Measurements from ENCODE around the gene PRM1. TPM values are rescaled to one million over a fixed set of nuclear protein-coding genes. Genes with fewer than 3 reads are reported as not detected.

The PRM1 gene
- total and polyA plus RNA-seq, 2 of the 13 experiments (the other 11 are each of a cell fraction or from before 2014, with no cell fraction given): not detected

DNA sequence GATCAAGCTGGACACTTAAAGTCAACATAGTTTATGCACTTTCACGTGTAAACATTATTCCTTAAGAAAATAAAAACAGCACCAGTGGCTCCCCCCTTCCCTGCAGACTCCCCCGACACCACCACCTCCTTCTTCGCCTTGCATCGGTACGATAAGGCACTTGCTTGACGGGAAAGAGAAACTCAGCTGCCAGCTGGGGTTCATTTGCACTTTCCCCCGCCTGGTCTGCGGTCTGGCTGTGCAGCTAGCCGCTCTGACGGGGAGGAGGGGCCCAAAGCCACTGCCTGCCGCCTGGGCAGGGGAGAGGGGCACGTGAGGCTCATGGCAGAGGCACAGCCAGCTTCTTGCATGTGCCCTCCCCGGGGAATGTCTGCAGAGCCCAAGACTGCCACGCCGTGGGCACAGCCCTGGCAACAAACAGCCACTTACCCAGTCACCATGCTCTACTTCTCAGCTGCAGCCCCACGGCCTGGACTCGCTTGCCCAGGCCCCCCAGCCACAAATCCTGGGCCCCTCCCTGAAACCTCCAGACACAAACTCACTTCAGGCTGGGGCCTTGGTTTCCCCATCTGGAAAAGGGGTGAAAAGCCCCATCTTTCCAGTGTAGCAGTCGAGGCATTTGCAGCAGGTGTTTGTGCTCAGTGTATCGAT lies 16.5 kb upstream of the PRM1 start (continued):
- TF ChIP-seq ZSCAN9 (CRISPR knock-in tag; IDR thresholded peaks at IDR 0.05; ENCODE audit: borderline replicate concordance) (no peak), SMAD1 (CRISPR knock-in tag; IDR thresholded peaks at IDR 0.05; ENCODE audit: borderline replicate concordance, low read depth) (peak; percentile 65; the same call in 1 of the 2 replicates), GPBP1L1 (CRISPR knock-in tag; IDR thresholded peaks at IDR 0.05) (no peak), PCBP2 (optimal IDR thresholded peaks at IDR 0.05; ENCODE audit: low read depth, low read length, poor library complexity, severe bottlenecking) (no peak), ZBTB7B (CRISPR knock-in tag; IDR thresholded peaks at IDR 0.05) (peak; percentile 80), PHF21A (CRISPR knock-in tag; IDR thresholded peaks at IDR 0.05) (no peak), RFX3 (CRISPR knock-in tag; IDR thresholded peaks at IDR 0.05) (no peak), CEBPB (IDR thresholded peaks at IDR 0.05; ENCODE audit: borderline replicate concordance, low read depth, low read length) (no peak), ZNF550 (CRISPR knock-in tag; IDR thresholded peaks at IDR 0.05; ENCODE audit: borderline replicate concordance) (peak; percentile 77; the same call in 1 of the 2 replicates), POLR2AphosphoS5 (IDR thresholded peaks at IDR 0.05; ENCODE audit: low read depth, low read length) (0 out of 2 replicates have a peak, but pooled peaks have one; percentile 50), PHF5A (CRISPR knock-in tag; IDR thresholded peaks at IDR 0.05; ENCODE audit: low read depth, unreplicated experiment) (peak; percentile 3), MLX (CRISPR knock-in tag; IDR thresholded peaks at IDR 0.05) (peak; percentile 46; the same call in 1 of the 2 replicates), BRD4 (CRISPR knock-in tag; IDR thresholded peaks at IDR 0.05) (peak; percentile 92; the same call in 1 of the 2 replicates), ZMYM2 (CRISPR knock-in tag; IDR thresholded peaks at IDR 0.05) (peak; percentile 33; the same call in 1 of the 2 replicates), XBP1 (CRISPR knock-in tag; IDR thresholded peaks at IDR 0.05) (no peak), BHLHE40 (IDR thresholded peaks at IDR 0.05; ENCODE audit: low read length) (peak; percentile 94), HMGA1 (CRISPR knock-in tag; conservative IDR thresholded peaks at IDR 0.05) (no peak), HDAC1 (CRISPR knock-in tag; IDR thresholded peaks at IDR 0.05) (peak; percentile 89), POLR2A (IDR thresholded peaks at IDR 0.05; ENCODE audit: insufficient read depth in 1 of 2, low read depth in 2 of 2, low read length in 2 of 2) (0 out of 4 replicates have a peak, but pooled peaks have one; percentile 31 to 50), TCF7 (IDR thresholded peaks at IDR 0.05; ENCODE audit: low read depth) (no peak; the same call in 1 of the 2 replicates), E2F2 (CRISPR knock-in tag; IDR thresholded peaks at IDR 0.05; ENCODE audit: borderline replicate concordance) (peak; percentile 52; the same call in 1 of the 2 replicates), ETV5 (CRISPR knock-in tag; IDR thresholded peaks at IDR 0.05; ENCODE audit: borderline replicate concordance) (peak; percentile 58), ZNF530 (CRISPR knock-in tag; IDR thresholded peaks at IDR 0.05; ENCODE audit: low read depth) (no peak), ZNF678 (CRISPR knock-in tag; IDR thresholded peaks at IDR 0.05) (no peak), XRCC5 (optimal IDR thresholded peaks at IDR 0.05; ENCODE audit: low read length) (peak; percentile 81)
- TF ChIP-seq, protein P1, sequence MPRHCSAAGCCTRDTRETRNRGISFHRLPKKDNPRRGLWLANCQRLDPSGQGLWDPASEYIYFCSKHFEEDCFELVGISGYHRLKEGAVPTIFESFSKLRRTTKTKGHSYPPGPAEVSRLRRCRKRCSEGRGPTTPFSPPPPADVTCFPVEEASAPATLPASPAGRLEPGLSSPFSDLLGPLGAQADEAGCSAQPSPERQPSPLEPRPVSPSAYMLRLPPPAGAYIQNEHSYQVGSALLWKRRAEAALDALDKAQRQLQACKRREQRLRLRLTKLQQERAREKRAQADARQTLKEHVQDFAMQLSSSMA (CRISPR knock-in tag; IDR thresholded peaks at IDR 0.05): peak; percentile 62; the same call in 1 of the 2 replicates
- TF ChIP-seq, protein P2, sequence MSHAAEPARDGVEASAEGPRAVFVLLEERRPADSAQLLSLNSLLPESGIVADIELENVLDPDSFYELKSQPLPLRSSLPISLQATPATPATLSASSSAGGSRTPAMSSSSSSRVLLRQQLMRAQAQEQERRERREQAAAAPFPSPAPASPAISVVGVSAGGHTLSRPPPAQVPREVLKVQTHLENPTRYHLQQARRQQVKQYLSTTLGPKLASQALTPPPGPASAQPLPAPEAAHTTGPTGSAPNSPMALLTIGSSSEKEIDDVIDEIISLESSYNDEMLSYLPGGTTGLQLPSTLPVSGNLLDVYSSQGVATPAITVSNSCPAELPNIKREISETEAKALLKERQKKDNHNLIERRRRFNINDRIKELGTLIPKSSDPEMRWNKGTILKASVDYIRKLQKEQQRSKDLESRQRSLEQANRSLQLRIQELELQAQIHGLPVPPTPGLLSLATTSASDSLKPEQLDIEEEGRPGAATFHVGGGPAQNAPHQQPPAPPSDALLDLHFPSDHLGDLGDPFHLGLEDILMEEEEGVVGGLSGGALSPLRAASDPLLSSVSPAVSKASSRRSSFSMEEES (CRISPR knock-in tag; IDR thresholded peaks at IDR 0.05): peak; percentile 74
